IPS-20b (cell line): ENCODE measurements around the gene PKN3.
A peak's percentile ranks its signal among the peaks of the same experiment; 100 is the strongest.

Source experiments
- H3K27ac ChIP-seq: one replicate; pipeline ENCODE4 v1.5.1; 2013; ENCODE audit warnings: low read length
- H3K27me3 ChIP-seq: 2 replicates; pipeline ENCODE4 v1.6.1; 2013; ENCODE audit warnings: mild to moderate bottlenecking, low read length, inconsistent platforms; ENCODE audit not compliant: insufficient read depth
- H3K36me3 ChIP-seq: 2 replicates; pipeline ENCODE4 v1.6.1; 2013; ENCODE audit warnings: low read depth, mild to moderate bottlenecking, inconsistent platforms, low read length, moderate library complexity; ENCODE audit not compliant: insufficient read depth
- H3K4me1 ChIP-seq: 2 replicates; pipeline ENCODE4 v1.6.1; 2013; ENCODE audit warnings: mild to moderate bottlenecking, control low read depth, inconsistent platforms, low read length, moderate library complexity; ENCODE audit not compliant: insufficient read depth
- H3K4me3 ChIP-seq: 2 replicates; pipeline ENCODE4 v1.5.1; 2013; ENCODE audit warnings: mild to moderate bottlenecking, low read length, inconsistent platforms
- H3K9ac ChIP-seq: 2 replicates; pipeline ENCODE4 v1.6.1; 2013; ENCODE audit warnings: low read depth, mild to moderate bottlenecking, inconsistent platforms, low read length, moderate library complexity
- H3K9me3 ChIP-seq: 2 replicates; pipeline ENCODE4 v1.6.1; 2013; ENCODE audit warnings: mild to moderate bottlenecking, low read depth, low read length, inconsistent platforms; ENCODE audit not compliant: insufficient read depth

PKN3 gene

GRCh38 chr9:128721487-128722010 is 19.2 kb downstream of the PKN3 start:
- no peaks in the 10 kb centered on the region for H3K27me3 ChIP-seq
- peaks cover 13% of the 10 kb centered on the region for H3K36me3 ChIP-seq
- no peaks in the 10 kb centered on the region for H3K9me3 ChIP-seq
- H3K4me1 ChIP-seq = no peaks in the 10 kb centered on the region
- no peak overlapping the region for H3K4me3 ChIP-seq
- no peak overlapping the region for H3K9ac ChIP-seq
- no peak overlapping the region for H3K27ac ChIP-seq

GRCh38 chr9:128722380-128723351 is 20.4 kb downstream of the PKN3 start:
- H3K4me1 ChIP-seq = no peaks in the 10 kb centered on the region
- H3K9me3 ChIP-seq = no peaks in the 10 kb centered on the region
- H3K9ac ChIP-seq = peak overlapping the region; percentile 84; the same call in 1 of the 2 replicates
- peaks cover 13% of the 10 kb centered on the region for H3K36me3 ChIP-seq
- no peak overlapping the region for H3K27ac ChIP-seq
- no peaks in the 10 kb centered on the region for H3K27me3 ChIP-seq
- peak overlapping the region; percentile 98; the same call in 1 of the 2 replicates for H3K4me3 ChIP-seq

- H3K9me3 ChIP-seq = no peaks in the 10 kb centered on the region
- peak overlapping the region; percentile 98 for H3K4me3 ChIP-seq
- peak overlapping the region; percentile 84 for H3K9ac ChIP-seq
- peak overlapping the region; percentile 10 for H3K27ac ChIP-seq
- no peaks in the 10 kb centered on the region for H3K4me1 ChIP-seq
- H3K27me3 ChIP-seq = no peaks in the 10 kb centered on the region
- peaks cover 13% of the 10 kb centered on the region for H3K36me3 ChIP-seq
These were observed 21.1 kb downstream of the PKN3 start for GRCh38 chr9:128723352-128723865.

GRCh38 chr9:128723866-128724743 is 21.8 kb downstream of the PKN3 start, which contains the start of gene ZDHHC12:
ZDHHC12 (minus strand) TSS chr9:128724127; CDS start chr9:128724093, 34 bp downstream.
- Histone ChIP-seq H3K9me3 (no peaks in the 10 kb centered on the region), H3K36me3 (peaks cover 13% of the 10 kb centered on the region), H3K27me3 (no peaks in the 10 kb centered on the region), H3K4me1 (no peaks in the 10 kb centered on the region), H3K4me3 (peak within 1 kb of the TSS; percentile 98), H3K27ac (peak within 1 kb of the TSS; percentile 35), H3K9ac (peak within 1 kb of the TSS; percentile 84)

- Histone ChIP-seq H3K4me1 (no peaks in the 10 kb centered on the region), H3K9me3 (no peaks in the 10 kb centered on the region), H3K27ac (peak overlapping the region; percentile 35), H3K4me3 (peak overlapping the region; percentile 98), H3K27me3 (no peaks in the 10 kb centered on the region), H3K9ac (peak overlapping the region; percentile 56; the same call in 1 of the 2 replicates), H3K36me3 (peaks cover 10% of the 10 kb centered on the region)
These were observed 22.5 kb downstream of the PKN3 start for GRCh38 chr9:128724744-128725211.

GRCh38 chr9:128727640-128728248 is 25.4 kb downstream of the PKN3 start:
- Histone ChIP-seq H3K36me3 (0 out of 2 replicates have a peak, but pooled peaks cover 3% of the 10 kb centered on the region), H3K9me3 (no peaks in the 10 kb centered on the region), H3K4me3 (no peak overlapping the region), H3K27ac (no peak overlapping the region), H3K27me3 (no peaks in the 10 kb centered on the region), H3K9ac (no peak overlapping the region), H3K4me1 (no peaks in the 10 kb centered on the region)

GRCh38 chr9:128728298-128728697 is 26.0 kb downstream of the PKN3 start:
- Histone ChIP-seq H3K27ac (no peak overlapping the region), H3K4me3 (no peak overlapping the region), H3K36me3 (0 out of 2 replicates have a peak, but pooled peaks cover 6% of the 10 kb centered on the region), H3K4me1 (no peaks in the 10 kb centered on the region), H3K9me3 (no peaks in the 10 kb centered on the region), H3K27me3 (no peaks in the 10 kb centered on the region), H3K9ac (no peak overlapping the region)

- 0 out of 2 replicates have a peak, but pooled peaks cover 6% of the 10 kb centered on the region for H3K36me3 ChIP-seq
- no peaks in the 10 kb centered on the region for H3K9me3 ChIP-seq
- no peak overlapping the region for H3K9ac ChIP-seq
- no peak overlapping the region for H3K27ac ChIP-seq
- H3K4me3 ChIP-seq = no peak overlapping the region
- H3K4me1 ChIP-seq = no peaks in the 10 kb centered on the region
- no peaks in the 10 kb centered on the region for H3K27me3 ChIP-seq
These were observed 27.0 kb downstream of the PKN3 start for GRCh38 chr9:128729302-128729701.

GRCh38 chr9:128729766-128730517 is 27.6 kb downstream of the PKN3 start:
- Histone ChIP-seq H3K9me3 (no peaks in the 10 kb centered on the region), H3K27me3 (no peaks in the 10 kb centered on the region), H3K27ac (no peak overlapping the region), H3K9ac (no peak overlapping the region), H3K4me3 (no peak overlapping the region), H3K4me1 (no peaks in the 10 kb centered on the region), H3K36me3 (peaks cover 6% of the 10 kb centered on the region; the same call in 1 of the 2 replicates)

GRCh38 chr9:128731093-128731492 is 28.8 kb downstream of the PKN3 start:
- H3K9me3 ChIP-seq = no peaks in the 10 kb centered on the region
- H3K4me1 ChIP-seq = no peaks in the 10 kb centered on the region
- H3K36me3 ChIP-seq = peaks cover 6% of the 10 kb centered on the region; the same call in 1 of the 2 replicates
- no peaks in the 10 kb centered on the region for H3K27me3 ChIP-seq
- H3K9ac ChIP-seq = no peak overlapping the region
- no peak overlapping the region for H3K27ac ChIP-seq
- no peak overlapping the region for H3K4me3 ChIP-seq
